Left lung (tissue), 10 donors: ENCODE results near the gene CDC25C. TPM values are rescaled to one million over a fixed set of nuclear protein-coding genes. Genes with fewer than 3 reads are reported as not detected.

ENCODE experiments used
- ATAC-seq: fragments of 200-7000 bp; cut with Tn5 transposase; one replicate; pipeline ENCODE4 v1.9.1; 2020; ENCODE audit warnings: moderate library complexity
- DNase-seq, 4 donors: peaks; one replicate each; pipeline ENCODE4 v3.0.0-alpha.2; 2013 to 2020
- H3K27ac ChIP-seq, 2 donors: fragments of 200-600 bp; sonication (generic) in 1 of 2; one replicate each; pipeline versions ENCODE4 v1.5.0 to v1.8.0; 2020 to 2021
- H3K27me3 ChIP-seq, 2 donors: fragments of 200-600 bp; sonication (generic) in 1 of 2; one replicate each; pipeline versions ENCODE4 v1.5.0 to v1.8.0; 2020 to 2021
- H3K36me3 ChIP-seq, 2 donors: fragments of 200-600 bp; sonication (generic) in 1 of 2; one replicate each; pipeline versions ENCODE4 v1.5.0 to v1.8.0; 2020 to 2021
- H3K4me1 ChIP-seq, 2 donors: fragments of 200-600 bp; one replicate each; pipeline ENCODE4 v1.8.0; 2021
- H3K4me3 ChIP-seq, 2 donors: fragments of 200-600 bp; sonication (generic) in 1 of 2; one replicate each; pipeline versions ENCODE4 v1.5.0 to v1.8.0; 2020 to 2021; ENCODE audit warnings: mild to moderate bottlenecking in 1 of 2
- H3K9me3 ChIP-seq, 2 donors: fragments of 200-600 bp; sonication (generic) in 1 of 2; one replicate each; pipeline versions ENCODE4 v1.5.0 to v1.8.0; 2020 to 2021
- intact Hi-C, 2 donors: fragments of 100-400 bp; cut with DNase I; formaldehyde crosslinking; loops; one replicate each; pipeline versions ENCODE4 v1.11.2 to v1.14.2; 2022
- polyA plus RNA-seq, 6 donors: library from polyadenylated mRNA; unstranded; fragments of 120-200 nt; gene quantifications; one replicate each; pipeline ENCODE4 v1.2.1, GENCODE V29; 2013; ENCODE audit not compliant: insufficient read length in 6 of 6
- total RNA-seq, 2 donors: library from RNA; stranded (reverse); fragmentation: NEBNext Ultra II Directional; extraction: Animal tissue kit (Norgen Biotek cat#: 25700); gene quantifications; one replicate each; pipeline ENCODE4 v1.2.1, GENCODE V29; 2021
- TF ChIP-seq, protein P1 (sequence below), 2 donors: fragments of 200-600 bp; sonication (generic) in 1 of 2; IDR thresholded peaks; one replicate each; pipeline versions ENCODE4 v1.5.0 to v1.8.0; 2021; ENCODE audit warnings: antibody characterized with exemption in 2 of 2
- donor health status: DM: no; HTN: yes; CAD: no.
- donor health status: DM: no; HTN: no; CAD: no.

CDC25C gene
- total and polyA plus RNA-seq, 8 donors: 0.34 to 14.6 (median 7.7) TPM

DNA sequence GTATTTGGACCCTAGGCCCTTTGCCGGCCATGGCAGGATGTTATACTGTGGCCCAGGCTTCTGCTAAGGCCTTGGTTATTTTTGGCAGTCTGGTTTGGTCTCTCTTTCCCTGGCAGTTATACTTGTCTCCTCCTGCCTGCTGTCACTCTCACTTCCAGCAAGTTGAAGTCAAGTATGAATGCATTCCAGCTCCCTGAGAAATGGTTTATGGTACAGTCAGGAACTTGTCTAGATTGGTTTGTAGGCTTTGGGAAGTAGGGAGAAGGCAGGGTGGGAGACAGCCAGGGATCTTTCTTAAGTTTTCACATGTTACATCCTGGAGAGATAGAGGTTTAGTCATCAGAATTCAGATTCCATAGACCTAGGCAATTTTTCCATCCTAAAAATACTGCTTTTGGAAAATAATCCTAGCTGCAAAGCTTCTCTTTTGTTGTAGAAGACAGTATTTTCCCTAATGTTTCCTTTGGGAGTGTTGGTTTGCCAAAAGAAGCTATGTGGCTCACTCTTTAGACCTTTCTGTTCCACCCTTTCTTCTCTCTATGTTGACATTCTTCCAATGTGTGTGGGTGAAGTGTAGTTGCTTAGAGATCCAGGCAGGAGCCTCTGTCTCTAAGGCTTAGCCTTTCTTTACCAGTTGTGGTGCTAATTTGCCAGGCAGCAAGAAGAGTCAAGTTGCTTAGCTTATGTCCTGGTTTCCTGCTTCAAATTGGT lies 18.4 kb upstream of the CDC25C start:
- ATAC-seq (no peak), DNase-seq (no peak)
- intact Hi-C loops: no loop called here
- TF ChIP-seq, protein P1, sequence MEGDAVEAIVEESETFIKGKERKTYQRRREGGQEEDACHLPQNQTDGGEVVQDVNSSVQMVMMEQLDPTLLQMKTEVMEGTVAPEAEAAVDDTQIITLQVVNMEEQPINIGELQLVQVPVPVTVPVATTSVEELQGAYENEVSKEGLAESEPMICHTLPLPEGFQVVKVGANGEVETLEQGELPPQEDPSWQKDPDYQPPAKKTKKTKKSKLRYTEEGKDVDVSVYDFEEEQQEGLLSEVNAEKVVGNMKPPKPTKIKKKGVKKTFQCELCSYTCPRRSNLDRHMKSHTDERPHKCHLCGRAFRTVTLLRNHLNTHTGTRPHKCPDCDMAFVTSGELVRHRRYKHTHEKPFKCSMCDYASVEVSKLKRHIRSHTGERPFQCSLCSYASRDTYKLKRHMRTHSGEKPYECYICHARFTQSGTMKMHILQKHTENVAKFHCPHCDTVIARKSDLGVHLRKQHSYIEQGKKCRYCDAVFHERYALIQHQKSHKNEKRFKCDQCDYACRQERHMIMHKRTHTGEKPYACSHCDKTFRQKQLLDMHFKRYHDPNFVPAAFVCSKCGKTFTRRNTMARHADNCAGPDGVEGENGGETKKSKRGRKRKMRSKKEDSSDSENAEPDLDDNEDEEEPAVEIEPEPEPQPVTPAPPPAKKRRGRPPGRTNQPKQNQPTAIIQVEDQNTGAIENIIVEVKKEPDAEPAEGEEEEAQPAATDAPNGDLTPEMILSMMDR (IDR thresholded peaks at IDR 0.05): no peak
- Histone ChIP-seq H3K4me1 (peaks cover 8 to 13% of the 10 kb centered on the region in 2 donors), H3K4me3 (no peak overlapping the region), H3K36me3 (peaks cover 0 to 38% of the 10 kb centered on the region in 2 donors), H3K27ac (no peak overlapping the region), H3K9me3 (peaks cover 0 to 4% of the 10 kb centered on the region in 2 donors), H3K27me3 (no peaks in the 10 kb centered on the region)

- ATAC-seq (no peak), DNase-seq (no peak)
- Histone ChIP-seq H3K9me3 (no peaks in the 10 kb centered on the region), H3K27ac (no peak overlapping the region), H3K36me3 (peaks cover 0 to 69% of the 10 kb centered on the region in 2 donors), H3K27me3 (no peaks in the 10 kb centered on the region), H3K4me3 (no peak overlapping the region), H3K4me1 (peaks cover 0 to 19% of the 10 kb centered on the region in 2 donors)
- intact Hi-C loops: no loop called here
- TF ChIP-seq, protein P1 (IDR thresholded peaks at IDR 0.05): no peak
Observed at GRCh38 chr5:138346889-138347288, 15.3 kb upstream of the CDC25C start.

DNA sequence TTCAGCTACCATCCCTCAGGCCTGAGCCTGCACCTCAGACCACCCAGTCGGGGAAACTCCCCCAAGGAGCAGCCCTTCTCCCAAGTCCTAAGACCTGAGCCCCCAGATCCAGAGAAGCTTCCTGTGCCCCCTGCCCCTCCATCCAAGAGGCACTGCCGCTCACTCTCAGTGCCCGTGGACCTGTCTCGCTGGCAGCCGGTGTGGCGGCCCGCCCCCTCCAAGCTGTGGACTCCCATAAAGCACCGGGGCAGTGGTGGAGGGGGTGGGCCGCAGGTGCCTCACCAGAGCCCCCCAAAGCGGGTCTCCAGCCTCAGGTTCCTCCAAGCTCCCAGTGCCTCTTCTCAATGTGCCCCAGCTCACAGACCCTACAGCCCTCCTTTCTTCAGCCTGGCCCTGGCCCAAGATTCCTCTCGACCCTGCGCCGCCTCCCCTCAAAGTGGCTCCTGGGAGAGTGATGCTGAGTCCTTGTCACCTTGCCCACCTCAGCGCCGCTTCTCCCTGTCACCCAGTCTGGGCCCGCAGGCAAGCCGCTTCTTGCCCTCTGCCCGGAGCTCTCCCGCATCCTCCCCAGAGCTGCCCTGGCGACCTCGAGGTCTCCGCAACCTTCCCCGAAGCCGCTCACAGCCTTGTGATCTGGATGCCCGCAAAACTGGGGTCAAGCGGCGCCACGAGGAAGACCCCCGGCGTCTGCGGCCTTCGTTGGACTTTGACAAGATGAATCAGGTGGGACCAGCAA lies 13.5 kb upstream of the CDC25C start:
- peaks cover 0 to 79% of the 10 kb centered on the region in 2 donors for H3K36me3 ChIP-seq

DNA sequence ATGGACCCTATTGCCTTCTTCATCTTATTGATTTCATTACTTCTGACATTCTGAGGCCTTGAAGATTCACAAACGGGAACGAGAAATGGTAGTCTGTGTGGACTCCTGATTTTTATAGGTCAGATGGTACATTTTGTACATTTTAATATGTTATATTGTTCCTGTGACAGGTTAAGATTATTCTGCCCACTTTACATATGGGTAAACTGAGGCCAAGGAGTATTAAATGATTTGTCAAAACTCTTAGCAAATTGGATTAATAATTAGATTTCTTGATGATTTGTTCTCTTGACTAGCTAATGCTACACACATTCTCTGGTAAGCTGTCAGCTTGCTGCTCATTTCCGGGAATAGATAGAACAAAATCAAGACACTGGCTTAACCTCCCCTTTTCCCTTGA lies 8.4 kb upstream of the CDC25C start:
- intact Hi-C loops: no loop called here
- TF ChIP-seq, protein P1 (IDR thresholded peaks at IDR 0.05): no peak
- no peak for ATAC-seq
- peak overlapping the region in 1 of 2 donors; percentile 94 for H3K27ac ChIP-seq
- H3K4me3 ChIP-seq: peak overlapping the region in 1 of 2 donors; percentile 79
- no peaks in the 10 kb centered on the region for H3K27me3 ChIP-seq
- H3K4me1 ChIP-seq: peaks cover 13 to 56% of the 10 kb centered on the region in 2 donors
- no peak for DNase-seq
- H3K9me3 ChIP-seq: no peaks in the 10 kb centered on the region
- peaks cover 0 to 41% of the 10 kb centered on the region in 2 donors for H3K36me3 ChIP-seq

More for the DNA sequence above, 13.5 kb upstream of the CDC25C start:
- no peak for DNase-seq
- ATAC-seq: no peak
- no peaks in the 10 kb centered on the region for H3K9me3 ChIP-seq
- H3K27ac ChIP-seq: no peak overlapping the region
- H3K4me3 ChIP-seq: no peak overlapping the region
- no peaks in the 10 kb centered on the region for H3K27me3 ChIP-seq
- intact Hi-C loops: no loop called here
- TF ChIP-seq, protein P1 (IDR thresholded peaks at IDR 0.05): no peak
- peaks cover 7 to 36% of the 10 kb centered on the region in 2 donors for H3K4me1 ChIP-seq

DNA sequence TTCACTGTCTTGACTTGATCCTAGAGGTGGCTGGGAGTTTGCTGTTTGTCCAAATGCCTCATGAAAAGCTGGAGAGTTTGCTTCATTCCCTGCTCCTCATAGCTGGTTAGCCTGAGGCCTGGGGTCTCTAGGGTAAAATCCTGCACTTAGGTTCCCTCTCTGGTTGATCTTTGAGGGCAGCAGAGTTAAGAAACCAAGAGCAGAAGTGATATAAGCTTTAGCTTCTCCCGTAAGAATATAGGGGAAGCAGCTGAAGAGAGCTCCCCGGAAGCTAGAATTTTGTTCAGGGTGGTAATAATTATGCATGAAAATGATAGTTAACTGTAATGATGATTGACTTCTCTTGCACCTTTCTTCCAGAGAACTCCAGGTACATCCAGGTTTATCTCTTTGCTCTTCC lies 7.9 kb upstream of the CDC25C start:
- ATAC-seq (no peak), DNase-seq (no peak)
- H3K36me3 ChIP-seq: peaks cover 0 to 36% of the 10 kb centered on the region in 2 donors
- H3K27me3 ChIP-seq: no peaks in the 10 kb centered on the region
- TF ChIP-seq, protein P1 (IDR thresholded peaks at IDR 0.05): no peak
- H3K9me3 ChIP-seq: no peaks in the 10 kb centered on the region
- H3K4me3 ChIP-seq: peak overlapping the region; percentile 79 to 87
- peak overlapping the region; percentile 88 to 94 for H3K27ac ChIP-seq
- peaks cover 13 to 56% of the 10 kb centered on the region in 2 donors for H3K4me1 ChIP-seq
- intact Hi-C loops: no loop called here
